Activated gamma-delta T cell treated with Interleukin-2 at 50 U/mL for 16 hours (primary cell): ENCODE measurements around the gene SGSH.

Experiments
- DNase-seq: peaks from one replicate; pipeline ENCODE4 v3.0.0-alpha.2; 2020

Gene SGSH

GRCh38 chr17:80225230-80225629 lies 5.1 kb upstream of the SGSH start:
- DNase-seq: no peak

GRCh38 chr17:80224683-80225082 lies 4.5 kb upstream of the SGSH start:
- no peak for DNase-seq

GRCh38 chr17:80223838-80224497 lies 3.8 kb upstream of the SGSH start:
- DNase-seq: no peak

- no peak for DNase-seq
Measured at GRCh38 chr17:80223142-80223815, 3.1 kb upstream of the SGSH start.

GRCh38 chr17:80222376-80223141 lies 2.4 kb upstream of the SGSH start:
- no peak for DNase-seq

- no peak for DNase-seq
Measured at GRCh38 chr17:80221351-80222105, 1.4 kb upstream of the SGSH start.

GRCh38 chr17:80220736-80221215 lies 643 bp upstream of the SGSH start:
- DNase-seq: no peak

- no peak for DNase-seq
Measured at GRCh38 chr17:80219763-80220053, 425 bp downstream of the SGSH start.

GRCh38 chr17:80219013-80219762 lies 945 bp downstream of the SGSH start:
- DNase-seq: peak; percentile 95

- DNase-seq: no peak
Measured at GRCh38 chr17:80218391-80218790, 1.7 kb downstream of the SGSH start.

GRCh38 chr17:80217703-80218362 lies 2.3 kb downstream of the SGSH start:
- DNase-seq: no peak

- no peak for DNase-seq
Measured at GRCh38 chr17:80216473-80217456, 3.4 kb downstream of the SGSH start.

- no peak for DNase-seq
Measured at GRCh38 chr17:80214878-80215210, 5.3 kb downstream of the SGSH start.

- no peak for DNase-seq
Measured at GRCh38 chr17:80214012-80214877, 5.9 kb downstream of the SGSH start.

GRCh38 chr17:80213643-80213975 lies 6.5 kb downstream of the SGSH start:
- DNase-seq: no peak

- no peak for DNase-seq
Measured at GRCh38 chr17:80212962-80213642, 7.0 kb downstream of the SGSH start.

- DNase-seq: no peak
Measured at GRCh38 chr17:80212511-80212910, 7.6 kb downstream of the SGSH start.

- DNase-seq: no peak
Measured at GRCh38 chr17:80212109-80212508, 8.0 kb downstream of the SGSH start.

GRCh38 chr17:80210348-80211108 lies 9.6 kb downstream of the SGSH start:
- DNase-seq: no peak
